Measurements from ENCODE around the gene CTNND2. TPM values are rescaled to one million over a fixed set of nuclear protein-coding genes. Genes with fewer than 3 reads are reported as not detected.
A peak's percentile ranks its signal among the peaks of the same experiment; 100 is the strongest.

Gene CTNND2
- total RNA-seq, 2 donors from 2014 or later: not detected

- Mint-ChIP-seq H3K27ac (no peak overlapping the region), H3K4me1 (ENCODE audit: low read depth in 2 of 2) (peaks cover 0 to 7% of the 10 kb centered on the region in 2 donors), H3K27me3 (no peaks in the 10 kb centered on the region), H3K36me3 (no peaks in the 10 kb centered on the region), H3K9me3 (no peaks in the 10 kb centered on the region), H3K4me3 (no peak overlapping the region)
- DNase-seq (ENCODE audit: low spot score) (no peak), ATAC-seq (no peak)
Measured at GRCh38 chr5:11520241-11520930, 383.9 kb downstream of the CTNND2 start.

GRCh38 chr5:11519236-11519635, 385.0 kb downstream of the CTNND2 start:
- DNase-seq (ENCODE audit: low spot score): no peak
- H3K4me3 Mint-ChIP-seq: no peak overlapping the region
- H3K36me3 Mint-ChIP-seq: no peaks in the 10 kb centered on the region
- H3K9me3 Mint-ChIP-seq: no peaks in the 10 kb centered on the region
- no peak for ATAC-seq
- H3K27ac Mint-ChIP-seq: no peak overlapping the region
- no peaks in the 10 kb centered on the region for H3K27me3 Mint-ChIP-seq
- peaks cover 0 to 2% of the 10 kb centered on the region in 2 donors for H3K4me1 Mint-ChIP-seq (ENCODE audit: low read depth in 2 of 2)

- DNase-seq (ENCODE audit: low spot score) (no peak), ATAC-seq (no peak)
- peaks cover 0 to under 1% of the 10 kb centered on the region in 2 donors for H3K4me1 Mint-ChIP-seq (ENCODE audit: low read depth in 2 of 2)
- H3K4me3 Mint-ChIP-seq: no peak overlapping the region
- H3K27ac Mint-ChIP-seq: no peak overlapping the region
- no peaks in the 10 kb centered on the region for H3K27me3 Mint-ChIP-seq
- no peaks in the 10 kb centered on the region for H3K36me3 Mint-ChIP-seq
- H3K9me3 Mint-ChIP-seq: no peaks in the 10 kb centered on the region
Measured at GRCh38 chr5:11518676-11519075, 385.6 kb downstream of the CTNND2 start.

- ATAC-seq: no peak
- H3K27ac Mint-ChIP-seq: no peak overlapping the region
- DNase-seq (ENCODE audit: low spot score): no peak
- H3K9me3 Mint-ChIP-seq: no peaks in the 10 kb centered on the region
- peaks cover 0 to 7% of the 10 kb centered on the region in 2 donors for H3K27me3 Mint-ChIP-seq
- H3K4me1 Mint-ChIP-seq (ENCODE audit: low read depth in 2 of 2): no peaks in the 10 kb centered on the region
- H3K4me3 Mint-ChIP-seq: no peak overlapping the region
- H3K36me3 Mint-ChIP-seq: no peaks in the 10 kb centered on the region
Measured at GRCh38 chr5:11514705-11515432, 389.4 kb downstream of the CTNND2 start.

DNA sequence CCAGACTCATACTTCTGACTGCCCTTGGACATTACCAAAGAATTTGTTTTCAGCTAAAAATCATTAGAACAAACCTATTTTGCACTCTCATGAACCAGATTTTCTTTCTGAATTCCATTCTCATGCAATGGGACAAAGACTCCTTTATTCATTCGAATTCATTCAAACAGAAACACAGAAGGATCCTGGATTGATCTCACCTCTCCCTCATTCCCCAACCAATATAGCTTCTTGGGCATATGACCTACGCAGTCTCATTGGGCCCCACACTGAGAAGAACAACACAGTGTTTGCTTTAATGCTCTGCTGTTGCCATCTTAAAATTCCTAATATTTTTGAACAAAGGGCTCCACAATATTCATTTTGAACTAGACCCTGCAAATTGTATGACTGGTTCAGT, 392.4 kb downstream of the CTNND2 start:
- Mint-ChIP-seq H3K4me1 (ENCODE audit: low read depth in 2 of 2) (no peaks in the 10 kb centered on the region), H3K27me3 (peaks cover 7 to 8% of the 10 kb centered on the region in 2 donors), H3K9me3 (no peaks in the 10 kb centered on the region), H3K27ac (no peak overlapping the region), H3K36me3 (no peaks in the 10 kb centered on the region), H3K4me3 (no peak overlapping the region)
- ATAC-seq (no peak), DNase-seq (ENCODE audit: low spot score) (no peak)

DNA sequence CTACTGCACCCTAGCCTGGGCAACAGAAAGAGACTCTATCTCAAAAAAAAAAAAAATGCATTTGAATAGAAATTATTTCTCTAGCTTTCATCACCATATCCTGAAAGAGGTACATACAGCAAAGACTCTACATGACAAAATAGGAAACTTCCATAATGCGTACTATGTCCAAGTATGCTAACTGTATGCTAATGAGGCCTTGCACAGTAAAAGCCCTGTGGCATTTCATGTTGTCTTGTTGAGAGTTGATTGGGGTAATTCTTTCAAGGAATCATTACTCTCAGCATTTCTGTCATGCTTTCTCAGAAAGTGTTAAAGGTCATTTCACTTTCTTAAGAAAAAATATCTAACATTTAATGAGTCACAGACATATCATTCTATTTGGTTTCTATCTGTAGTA, 393.4 kb downstream of the CTNND2 start:
- Mint-ChIP-seq H3K27ac (no peak overlapping the region), H3K9me3 (no peaks in the 10 kb centered on the region), H3K4me3 (no peak overlapping the region), H3K4me1 (ENCODE audit: low read depth in 2 of 2) (no peaks in the 10 kb centered on the region), H3K27me3 (peaks cover 8 to 13% of the 10 kb centered on the region in 2 donors), H3K36me3 (no peaks in the 10 kb centered on the region)
- DNase-seq (ENCODE audit: low spot score) (no peak), ATAC-seq (no peak)

DNA sequence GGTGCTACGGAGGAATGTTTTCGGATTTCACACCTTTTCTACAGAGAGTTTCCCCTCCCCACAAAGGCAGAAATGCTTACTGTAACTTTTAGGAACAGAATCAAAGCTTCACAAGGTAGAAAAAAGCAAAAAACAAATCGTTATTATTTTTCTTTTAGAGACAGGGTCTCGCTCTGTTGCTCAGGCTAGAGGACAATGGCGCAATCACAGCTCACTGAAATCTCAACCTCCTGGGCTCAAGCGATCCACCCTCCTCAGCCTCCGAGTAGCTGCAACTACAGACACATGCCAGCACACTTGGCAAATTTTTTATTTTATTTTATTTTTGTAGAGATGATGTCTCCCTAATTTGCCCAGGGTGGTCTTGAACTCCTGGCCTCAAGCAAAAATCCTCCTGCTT, 394.5 kb downstream of the CTNND2 start:
- Mint-ChIP-seq H3K4me1 (ENCODE audit: low read depth in 2 of 2) (no peaks in the 10 kb centered on the region), H3K27ac (no peak overlapping the region), H3K4me3 (no peak overlapping the region), H3K36me3 (no peaks in the 10 kb centered on the region), H3K9me3 (no peaks in the 10 kb centered on the region), H3K27me3 (peaks cover 8 to 17% of the 10 kb centered on the region in 2 donors)
- DNase-seq (ENCODE audit: low spot score): no peak
- no peak for ATAC-seq

- Mint-ChIP-seq H3K9me3 (no peaks in the 10 kb centered on the region), H3K36me3 (no peaks in the 10 kb centered on the region), H3K27me3 (peaks cover 8 to 11% of the 10 kb centered on the region in 2 donors), H3K4me1 (ENCODE audit: low read depth in 2 of 2) (no peaks in the 10 kb centered on the region), H3K27ac (no peak overlapping the region), H3K4me3 (no peak overlapping the region)
- peak in 1 of 2 donors; percentile 28 for ATAC-seq
- DNase-seq (ENCODE audit: low spot score): no peak
Measured at GRCh38 chr5:11507156-11507910, 396.9 kb downstream of the CTNND2 start.

DNA sequence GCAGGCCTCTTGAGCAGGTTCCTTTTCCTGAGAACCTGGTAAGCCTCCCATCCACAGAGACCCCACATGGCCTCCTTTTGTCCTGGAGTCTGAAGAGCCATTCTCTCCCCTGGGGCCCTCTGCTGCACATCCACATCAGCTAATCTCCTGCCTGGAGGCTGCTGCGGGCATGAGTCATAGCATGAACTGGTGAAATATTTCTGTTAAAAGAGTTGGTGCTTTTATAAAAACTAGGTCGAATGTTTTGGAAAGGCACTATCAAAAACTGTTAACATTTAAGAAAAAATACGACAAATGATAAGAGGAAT, 399.4 kb downstream of the CTNND2 start:
- no peak overlapping the region for H3K4me3 Mint-ChIP-seq
- H3K27ac Mint-ChIP-seq: no peak overlapping the region
- DNase-seq (ENCODE audit: low spot score) (no peak), ATAC-seq (no peak)
- H3K27me3 Mint-ChIP-seq: peaks cover 8 to 11% of the 10 kb centered on the region in 2 donors
- H3K4me1 Mint-ChIP-seq (ENCODE audit: low read depth in 2 of 2): no peaks in the 10 kb centered on the region
- no peaks in the 10 kb centered on the region for H3K9me3 Mint-ChIP-seq
- H3K36me3 Mint-ChIP-seq: no peaks in the 10 kb centered on the region

GRCh38 chr5:11504065-11504885, 400.0 kb downstream of the CTNND2 start:
- ATAC-seq: peak in 1 of 2 donors; percentile 28
- H3K9me3 Mint-ChIP-seq: no peaks in the 10 kb centered on the region
- peaks cover 8 to 11% of the 10 kb centered on the region in 2 donors for H3K27me3 Mint-ChIP-seq
- H3K36me3 Mint-ChIP-seq: no peaks in the 10 kb centered on the region
- no peak overlapping the region for H3K27ac Mint-ChIP-seq
- H3K4me3 Mint-ChIP-seq: no peak overlapping the region
- DNase-seq (ENCODE audit: low spot score): no peak
- H3K4me1 Mint-ChIP-seq (ENCODE audit: low read depth in 2 of 2): no peaks in the 10 kb centered on the region

- no peak overlapping the region for H3K4me3 Mint-ChIP-seq
- H3K36me3 Mint-ChIP-seq: no peaks in the 10 kb centered on the region
- H3K27ac Mint-ChIP-seq: no peak overlapping the region
- no peaks in the 10 kb centered on the region for H3K4me1 Mint-ChIP-seq (ENCODE audit: low read depth in 2 of 2)
- no peaks in the 10 kb centered on the region for H3K9me3 Mint-ChIP-seq
- ATAC-seq (no peak), DNase-seq (ENCODE audit: low spot score) (no peak)
- H3K27me3 Mint-ChIP-seq: peaks cover 8 to 11% of the 10 kb centered on the region in 2 donors
Measured at GRCh38 chr5:11502783-11503182, 401.5 kb downstream of the CTNND2 start.

DNA sequence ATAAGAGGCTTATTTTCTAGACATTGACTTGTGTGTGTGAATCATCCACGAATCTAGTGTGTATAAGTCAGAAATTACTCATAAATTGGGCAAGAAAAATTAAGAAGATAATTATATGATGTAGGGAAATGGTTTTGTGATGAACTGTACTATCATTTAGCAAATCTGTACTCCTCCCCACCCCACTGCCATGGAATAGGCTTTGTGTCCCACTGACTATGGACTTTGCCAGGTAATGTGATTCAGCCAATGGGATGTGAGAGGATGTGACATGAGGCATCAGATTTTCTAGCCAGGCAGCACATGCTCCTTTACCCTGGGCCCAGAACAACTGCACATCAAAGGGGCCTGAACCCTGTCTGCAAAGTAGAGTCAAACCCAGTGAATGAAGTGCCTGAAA, 406.6 kb downstream of the CTNND2 start:
- H3K9me3 Mint-ChIP-seq: no peaks in the 10 kb centered on the region
- H3K4me1 Mint-ChIP-seq (ENCODE audit: low read depth in 2 of 2): no peaks in the 10 kb centered on the region
- no peak for DNase-seq (ENCODE audit: low spot score)
- no peak for ATAC-seq
- H3K36me3 Mint-ChIP-seq: no peaks in the 10 kb centered on the region
- peaks cover 3 to 7% of the 10 kb centered on the region in 2 donors for H3K27me3 Mint-ChIP-seq
- no peak overlapping the region for H3K27ac Mint-ChIP-seq
- no peak overlapping the region for H3K4me3 Mint-ChIP-seq

DNA sequence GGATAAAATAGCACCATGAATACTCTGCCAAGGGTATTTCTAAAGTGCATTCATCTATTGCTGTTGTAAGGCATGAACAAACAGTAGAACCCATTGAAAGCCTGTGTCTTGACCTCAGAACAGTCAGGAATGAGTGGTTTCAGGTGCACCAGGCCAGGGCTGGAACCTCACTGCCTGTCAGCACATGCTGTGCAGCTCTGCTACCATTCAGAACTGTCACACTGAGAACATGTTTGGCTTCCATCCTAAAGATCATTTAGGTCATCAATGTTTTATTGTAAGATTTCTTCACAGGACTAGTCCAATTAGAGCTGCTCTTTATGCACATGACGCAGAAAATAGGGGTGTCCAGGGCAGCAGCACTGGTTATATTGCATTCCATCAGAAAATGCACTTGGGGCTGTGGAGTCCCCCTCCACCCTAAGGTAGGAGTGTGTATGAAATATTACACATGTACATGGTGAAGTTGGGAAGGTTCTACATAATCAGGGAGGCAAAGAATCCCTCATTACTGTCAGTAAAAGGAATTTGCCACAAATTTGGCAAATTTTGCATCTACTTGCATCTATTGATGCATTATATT, 408.0 kb downstream of the CTNND2 start:
- no peaks in the 10 kb centered on the region for H3K4me1 Mint-ChIP-seq (ENCODE audit: low read depth in 2 of 2)
- ATAC-seq: no peak
- DNase-seq (ENCODE audit: low spot score): no peak
- H3K27me3 Mint-ChIP-seq: peaks cover 3 to 7% of the 10 kb centered on the region in 2 donors
- H3K27ac Mint-ChIP-seq: no peak overlapping the region
- no peak overlapping the region for H3K4me3 Mint-ChIP-seq
- no peaks in the 10 kb centered on the region for H3K9me3 Mint-ChIP-seq
- no peaks in the 10 kb centered on the region for H3K36me3 Mint-ChIP-seq

Measured in natural killer cell treated with Interleukin-12 subunit alpha and Interleukin-12 subunit beta and Interleukin-15 and Interleukin-18, amount 100 ng/mL, for 72 hours (primary cell).